AG20443 (cell line): Measurements from ENCODE around the gene FAT1.

Experiments
- DNase-seq: peaks from one replicate; pipeline ENCODE4 v3.0.0; 2012; ENCODE audit warnings: low spot score, mixed read lengths

Gene FAT1

GRCh38 chr4:186651624-186652023, 72.0 kb downstream of the FAT1 start:
- no peak for DNase-seq

DNA sequence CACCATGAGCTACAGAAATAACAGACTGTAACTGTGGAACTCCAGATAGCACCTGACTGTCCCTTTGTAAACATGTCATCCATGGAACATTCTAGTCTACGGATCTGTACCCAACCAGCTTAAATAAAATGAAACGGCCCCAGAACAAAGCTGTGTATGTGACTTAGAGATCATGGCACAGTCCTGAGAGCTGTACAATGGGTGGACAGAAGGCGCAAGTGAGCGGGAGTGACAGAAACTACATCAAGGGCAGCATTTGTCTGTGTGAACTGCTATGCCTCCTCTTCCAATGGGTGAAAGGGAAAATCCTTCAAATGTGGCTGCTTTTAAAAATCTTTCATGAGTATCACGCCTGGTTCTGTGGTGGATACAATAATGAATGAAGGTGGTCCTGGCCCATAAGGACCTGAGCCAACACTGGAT, 72.5 kb downstream of the FAT1 start:
- no peak for DNase-seq

- DNase-seq = no peak
These were observed 73.1 kb downstream of the FAT1 start for GRCh38 chr4:186650401-186651180.

DNA sequence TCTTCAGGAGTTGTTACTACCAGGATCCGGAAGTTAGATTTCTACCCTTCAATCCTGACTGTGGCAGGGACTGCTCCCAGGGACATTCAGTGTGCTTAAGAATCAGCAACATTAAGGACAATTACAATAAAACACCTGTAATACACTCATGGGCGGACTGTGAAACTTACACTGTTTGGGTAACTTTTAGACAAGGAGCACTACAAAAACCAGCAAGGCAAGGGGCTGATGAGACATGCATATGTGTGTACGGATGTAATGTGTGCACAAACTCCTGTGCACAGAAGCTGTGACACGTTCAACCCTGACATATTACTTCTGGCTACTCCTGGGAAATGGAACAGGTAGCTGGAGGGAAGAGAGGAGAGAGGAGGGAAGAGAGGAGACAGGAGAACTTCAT, 75.8 kb downstream of the FAT1 start:
- DNase-seq = no peak

GRCh38 chr4:186644737-186645261, 78.9 kb downstream of the FAT1 start:
- DNase-seq = no peak

- DNase-seq = no peak
These were observed 79.4 kb downstream of the FAT1 start for GRCh38 chr4:186644311-186644638.

DNA sequence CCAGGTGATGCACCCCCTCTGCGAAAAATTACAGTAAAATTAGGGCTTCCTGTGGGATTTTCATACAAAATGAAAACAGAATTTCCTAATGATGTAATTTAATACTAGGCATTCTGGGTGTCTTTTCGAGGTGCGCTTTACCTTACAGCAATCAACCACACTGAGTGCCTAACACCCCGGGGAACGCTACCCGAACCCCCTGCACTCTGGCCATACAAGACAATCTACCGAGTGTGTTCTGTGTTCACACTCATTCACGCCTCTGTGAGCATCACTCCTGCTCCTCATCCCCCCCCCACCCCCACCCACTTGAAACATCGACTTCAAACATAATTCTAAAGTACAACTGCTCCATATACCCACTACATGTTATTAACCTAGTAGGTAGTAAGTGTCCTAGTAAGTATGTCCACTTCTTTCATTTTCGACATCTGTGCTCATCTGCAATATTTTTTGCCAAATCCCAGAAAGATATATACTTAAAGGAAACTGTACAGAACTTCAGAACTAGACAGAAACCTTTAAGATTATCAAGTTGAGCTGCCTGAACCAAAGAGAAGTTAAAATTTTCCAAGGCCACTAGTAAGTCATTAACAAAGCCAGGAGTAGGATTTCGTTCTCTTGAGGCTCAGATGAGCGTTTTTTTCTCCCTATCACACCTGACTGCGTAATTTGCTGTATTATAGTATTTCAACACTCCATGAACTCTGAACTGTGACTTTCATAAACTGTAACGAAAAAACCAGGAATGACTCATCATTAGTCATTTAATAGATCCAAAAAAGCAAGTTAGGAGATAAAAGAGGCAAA, 80.0 kb downstream of the FAT1 start:
- DNase-seq = peak; percentile 25

- DNase-seq = no peak
These were observed 80.7 kb downstream of the FAT1 start for GRCh38 chr4:186642998-186643397.

DNA sequence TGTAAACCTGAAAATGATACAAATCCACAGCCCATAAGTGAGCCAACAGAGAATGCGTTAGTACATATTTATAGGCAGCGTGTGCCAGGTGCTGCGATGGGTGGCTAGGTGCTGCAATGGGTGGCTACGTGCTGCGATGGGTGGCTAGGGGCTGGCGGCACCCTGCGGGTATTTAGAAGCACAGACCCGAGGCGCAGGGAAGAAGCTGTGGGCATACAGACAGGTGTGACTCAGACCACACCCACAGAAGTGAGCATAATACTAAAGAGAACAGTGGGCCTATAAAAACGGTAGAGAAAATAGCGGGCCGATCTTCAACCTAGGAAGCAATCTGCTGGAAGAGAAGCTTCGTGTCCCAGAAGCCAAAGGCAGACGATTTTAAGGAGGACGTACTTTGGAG, 81.1 kb downstream of the FAT1 start:
- DNase-seq = no peak

- no peak for DNase-seq
These were observed 89.0 kb downstream of the FAT1 start for GRCh38 chr4:186634591-186635128.

DNA sequence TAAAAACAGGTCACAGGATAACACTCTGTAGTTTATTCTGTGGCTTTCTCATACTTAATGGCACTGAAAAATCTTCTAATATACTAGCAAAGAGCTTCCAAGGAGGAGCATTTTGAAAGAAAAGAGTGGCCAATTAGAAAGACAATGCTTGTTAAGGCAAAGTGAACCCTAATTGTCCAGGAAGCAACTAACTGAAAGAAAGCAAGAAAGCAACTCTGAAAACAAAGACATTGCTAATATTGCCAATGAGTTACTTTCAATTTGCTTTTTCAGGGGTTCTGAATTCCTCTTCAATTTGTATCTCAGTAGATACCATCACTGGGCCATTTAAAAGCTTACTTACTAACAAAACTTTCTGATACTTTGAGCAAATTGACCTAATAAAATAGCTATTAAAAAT, 89.8 kb downstream of the FAT1 start:
- DNase-seq = no peak

DNA sequence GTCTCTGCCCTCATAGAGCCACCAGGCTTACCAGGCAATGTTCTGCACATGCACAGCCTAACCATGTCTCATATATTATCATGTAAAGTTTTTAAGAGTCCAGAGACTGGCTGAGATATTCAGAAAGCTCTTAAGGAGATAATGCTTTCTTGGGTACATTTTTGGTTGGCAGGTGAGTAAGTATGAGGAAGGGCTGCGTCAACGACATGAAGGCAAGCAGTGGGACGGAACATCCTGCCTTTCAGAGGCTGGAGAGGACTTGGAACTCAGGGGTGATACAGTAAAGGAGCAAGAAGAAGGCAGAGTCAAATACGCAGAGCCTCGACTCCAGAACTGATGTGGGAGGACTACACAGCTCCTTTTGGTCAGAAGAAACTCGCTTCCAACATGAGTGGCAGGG, 93.5 kb downstream of the FAT1 start:
- no peak for DNase-seq

- no peak for DNase-seq
These were observed 95.5 kb downstream of the FAT1 start for GRCh38 chr4:186628058-186628711.

DNA sequence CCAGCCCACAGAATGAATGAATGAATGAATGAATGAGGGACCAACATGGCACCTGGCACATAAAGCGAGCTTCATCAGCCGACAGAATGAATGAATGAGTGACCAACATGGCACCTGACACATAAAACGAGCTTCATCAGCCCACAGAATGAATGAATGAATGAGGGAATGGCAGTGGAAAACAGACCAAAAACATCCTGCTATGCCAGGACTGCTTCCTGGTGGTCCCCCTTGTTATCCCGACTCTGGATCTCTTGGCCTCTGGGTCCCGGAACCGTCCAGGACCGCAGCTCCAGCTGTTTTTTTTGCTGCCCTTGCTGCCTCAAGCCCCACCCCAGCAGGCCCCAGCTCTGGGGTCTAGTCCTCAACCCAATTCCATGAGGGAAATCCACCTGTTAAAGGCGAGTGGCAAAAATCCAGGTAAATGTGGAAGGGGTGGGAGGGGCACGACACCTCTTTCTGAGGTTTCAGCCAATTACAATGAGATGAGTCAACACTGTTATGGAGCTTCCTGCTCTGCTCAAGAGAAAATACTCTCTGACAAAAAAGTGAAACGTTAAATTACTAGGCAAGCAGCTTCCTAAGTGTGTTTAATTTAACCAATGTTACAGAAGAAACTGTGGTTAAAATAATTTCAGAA, 96.3 kb downstream of the FAT1 start:
- no peak for DNase-seq

GRCh38 chr4:186624951-186625350, 98.7 kb downstream of the FAT1 start:
- peak; percentile 56 for DNase-seq

DNA sequence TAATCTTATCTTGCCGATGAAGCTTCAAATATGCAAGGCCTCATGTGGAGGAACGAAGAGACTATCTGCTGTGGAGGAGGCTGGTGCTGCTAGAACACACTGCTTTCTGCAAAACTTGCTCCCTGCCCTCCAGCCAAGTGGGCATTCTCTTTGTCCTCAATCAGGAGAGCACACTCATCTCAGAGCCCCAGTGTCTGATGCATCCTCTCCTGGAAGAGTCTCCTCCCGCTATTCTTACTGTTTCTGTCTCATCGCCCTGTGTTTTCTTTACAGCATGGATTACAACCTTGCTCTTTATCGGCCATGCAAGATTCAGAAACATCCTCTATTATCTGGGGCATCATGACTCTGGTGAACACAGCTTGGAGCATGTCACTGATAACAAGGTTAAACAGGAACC, 100.1 kb downstream of the FAT1 start:
- no peak for DNase-seq

DNA sequence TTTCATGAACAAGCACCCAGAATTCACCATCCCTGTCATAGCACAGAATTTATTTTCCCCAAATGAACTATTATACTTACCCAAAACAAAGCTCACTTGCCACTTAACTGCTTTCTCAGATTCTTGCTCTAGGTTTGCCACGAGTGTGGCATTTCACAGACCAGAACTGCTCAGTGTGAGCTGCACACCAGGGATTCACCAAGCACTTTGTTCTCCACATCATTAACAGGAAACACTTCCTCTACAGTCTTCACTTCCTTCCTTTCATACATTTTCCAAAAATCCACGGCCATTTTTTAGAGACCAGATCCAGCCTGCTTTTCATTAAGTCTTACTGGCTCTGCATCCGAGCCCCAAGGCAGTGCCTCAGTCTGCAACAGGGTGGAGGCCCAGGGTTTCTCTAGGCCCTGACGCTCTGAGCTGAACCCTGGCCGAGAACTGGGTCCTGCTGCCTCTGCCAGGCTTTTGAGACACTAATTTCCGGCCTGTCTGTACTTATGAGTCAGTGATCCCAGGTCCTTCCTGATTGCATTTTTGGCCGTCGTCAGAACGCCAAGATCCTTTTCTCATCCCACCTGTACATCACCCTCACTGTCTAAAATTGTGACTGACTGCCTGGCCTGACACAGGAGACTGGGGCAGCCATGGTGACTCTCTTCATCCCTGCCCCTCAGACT, 100.7 kb downstream of the FAT1 start:
- peak; percentile 82 for DNase-seq

DNA sequence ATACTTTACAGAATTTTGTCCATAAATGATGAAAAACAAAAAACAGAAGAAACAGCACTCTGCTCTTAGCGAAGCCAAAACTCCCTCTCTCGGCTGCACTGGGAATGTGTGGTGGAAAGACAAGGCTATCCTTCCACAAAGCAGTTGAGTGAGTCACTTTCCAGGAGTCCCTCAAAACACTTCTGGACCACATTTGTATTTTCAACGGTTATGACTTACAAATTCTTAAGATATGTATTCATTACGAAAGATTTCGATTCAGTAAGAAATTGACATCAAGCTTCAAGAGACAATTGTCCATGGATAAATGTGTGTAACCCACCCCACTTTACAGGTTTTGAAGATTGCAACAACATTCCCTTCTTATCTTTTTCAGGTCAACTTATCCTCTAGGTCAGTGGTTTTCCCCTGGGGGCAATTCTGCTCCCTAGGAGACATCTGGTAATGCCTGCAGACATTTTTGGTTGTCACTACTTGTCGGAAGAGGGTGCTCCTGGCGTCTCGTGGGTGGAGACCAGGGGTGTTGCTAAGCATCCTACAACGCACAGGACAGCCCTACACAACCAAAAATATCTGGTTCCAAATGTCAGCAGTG, 101.6 kb downstream of the FAT1 start:
- DNase-seq = peak; percentile 85

- DNase-seq = no peak
These were observed 104.6 kb downstream of the FAT1 start for GRCh38 chr4:186619088-186619487.

DNA sequence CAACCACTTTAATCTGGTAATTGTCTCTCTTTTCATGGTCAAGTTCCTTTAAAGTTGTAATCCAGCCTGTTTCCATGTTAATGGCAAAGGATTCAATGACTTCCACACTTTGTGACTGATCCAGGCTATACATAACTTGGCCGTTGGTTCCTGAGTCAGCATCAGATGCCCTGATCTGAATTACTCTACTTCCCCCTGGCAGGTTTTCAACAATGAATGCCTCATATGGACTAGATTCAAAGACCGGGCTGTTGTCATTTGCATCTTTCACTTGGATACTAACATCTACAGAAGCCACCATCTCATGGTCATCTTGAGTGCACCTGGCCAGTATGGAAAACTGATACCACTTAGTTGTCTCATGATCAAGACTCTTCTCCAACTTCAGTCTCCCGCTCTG, 105.7 kb downstream of the FAT1 start:
- no peak for DNase-seq

GRCh38 chr4:186607490-186607889, 116.2 kb downstream of the FAT1 start:
- no peak for DNase-seq
